B cell (primary cell): ENCODE data around the gene ORAI3. TPM values are rescaled to one million over a fixed set of nuclear protein-coding genes. Genes with fewer than 3 reads are reported as not detected.

Experiments used
- ATAC-seq: fragments of 200-7000 bp; cut with Tn5 transposase; one replicate; pipeline ENCODE4 v1.10.0; 2021; ENCODE audit warnings: low read depth, mild to moderate bottlenecking, moderate number of reproducible peaks, moderate library complexity
- CTCF ChIA-PET: fragments of 350-600 bp; sonication (Branson Sonifier 250); formaldehyde crosslinking; loops from one replicate; lab custom pipeline; 2021; ENCODE audit warnings: antibody characterized with exemption, inconsistent platforms; lab: Charles Lee
- POLR2A ChIA-PET: fragments of 350-600 bp; sonication (Branson Sonifier 250); formaldehyde crosslinking; loops from one replicate; lab custom pipeline; 2021; ENCODE audit warnings: antibody characterized with exemption; lab: Charles Lee
- DNase-seq: peaks from one replicate; pipeline ENCODE4 v3.0.0; 2013
- H2AFZ ChIP-seq: 2 replicates; pipeline ENCODE4 v1.6.1; 2012; ENCODE audit warnings: mild to moderate bottlenecking, low read depth, low read length; ENCODE audit not compliant: insufficient read depth, poor library complexity, severe bottlenecking
- H3K27ac ChIP-seq, 2 donors: 1 replicate in 1 of 2; 2 replicates in 1 of 2; pipeline ENCODE4 v1.5.1; 2012 to 2013; ENCODE audit warnings: low read length in 2 of 2, mild to moderate bottlenecking in 2 of 2, moderate library complexity in 1 of 2
- H3K27me3 ChIP-seq, 4 experiments: fragments of 200-600 bp in 1 of 4; sonication (generic) in 1 of 4; replicated peaks in 1 of 4; 1 replicate in 2 of 4; 2 replicates in 2 of 4; pipeline versions ENCODE4 v1.6.1 to v1.7.0; 2013 to 2016; ENCODE audit warnings: low read length in 3 of 4, mild to moderate bottlenecking in 2 of 4, mixed read lengths in 1 of 4, moderate library complexity in 1 of 4; ENCODE audit not compliant: insufficient read depth in 4 of 4, control insufficient read depth in 3 of 4; ENCODE audit errors: control extremely low read depth in 1 of 4
- H3K36me3 ChIP-seq, 2 experiments: replicated peaks in 1 of 2; 1 replicate in 1 of 2; 2 replicates in 1 of 2; pipeline versions ENCODE4 v1.6.1 to v1.7.1; 2013; ENCODE audit warnings: low read length in 1 of 2; ENCODE audit not compliant: insufficient read depth in 2 of 2, control insufficient read depth in 1 of 2; ENCODE audit errors: control extremely low read depth in 1 of 2, extremely low read depth in 1 of 2
- H3K4me1 ChIP-seq, 2 donors: fragments of 200-600 bp in 1 of 2; sonication (generic) in 1 of 2; 1 replicate in 1 of 2; 2 replicates in 1 of 2; pipeline versions ENCODE4 v1.5.1 to v1.6.1; 2013 to 2017; ENCODE audit warnings: low read length in 2 of 2; ENCODE audit not compliant: control insufficient read depth in 2 of 2, insufficient read depth in 2 of 2
- H3K4me2 ChIP-seq: replicated peaks from 2 replicates; pipeline ENCODE3; 2012; ENCODE audit warnings: mild to moderate bottlenecking, low read depth, low read length; ENCODE audit not compliant: poor library complexity, severe bottlenecking
- H3K4me3 ChIP-seq, 5 experiments: fragments of 200-600 bp in 1 of 5; sonication (generic) in 1 of 5; 1 replicate in 3 of 5; 2 replicates in 2 of 5; pipeline versions ENCODE4 v1.5.1 to v1.7.0; 2011 to 2016; ENCODE audit warnings: low read length in 4 of 5, mild to moderate bottlenecking in 4 of 5, low read depth in 2 of 5, control low read depth in 1 of 5, moderate library complexity in 1 of 5; ENCODE audit not compliant: insufficient read depth in 1 of 5; ENCODE audit errors: control extremely low read depth in 1 of 5, extremely low read depth in 1 of 5
- H3K79me2 ChIP-seq: fragments of 200-600 bp; sonication (generic); one replicate; pipeline ENCODE4 v1.6.0; 2016; ENCODE audit warnings: low read length; ENCODE audit not compliant: control insufficient read depth, insufficient read depth
- H3K9ac ChIP-seq: fragments of 200-600 bp; sonication (generic); 2 replicates; pipeline ENCODE4 v1.6.1; 2017; ENCODE audit warnings: mild to moderate bottlenecking, low read length, moderate library complexity
- H3K9me3 ChIP-seq, 3 donors: one replicate each; pipeline versions ENCODE4 v1.6.1 to v1.7.1; 2013; ENCODE audit warnings: low read length in 2 of 3; ENCODE audit not compliant: control insufficient read depth in 2 of 3, insufficient read depth in 1 of 3; ENCODE audit errors: control extremely low read depth in 1 of 3
- H4K20me1 ChIP-seq: 2 replicates; pipeline ENCODE4 v1.6.0; 2012; ENCODE audit warnings: mild to moderate bottlenecking, low read length; ENCODE audit not compliant: insufficient read depth, control insufficient read depth, poor library complexity, severe bottlenecking
- H3K27ac Mint-ChIP-seq: one replicate; pipeline ENCODE4 v1.8.0; 2021; ENCODE audit warnings: mixed read lengths
- H3K27me3 Mint-ChIP-seq: one replicate; pipeline ENCODE4 v1.8.0; 2021; ENCODE audit warnings: mixed read lengths
- H3K4me1 Mint-ChIP-seq: one replicate; pipeline ENCODE4 v1.8.0; 2021; ENCODE audit warnings: mixed read lengths
- H3K4me3 Mint-ChIP-seq: one replicate; pipeline ENCODE4 v1.8.0; 2021; ENCODE audit warnings: mixed read lengths
- H3K9me3 Mint-ChIP-seq: one replicate; pipeline ENCODE4 v1.8.0; 2022; ENCODE audit warnings: mixed read lengths; ENCODE audit not compliant: insufficient read depth
- EZH2 ChIP-seq: IDR thresholded peaks from 2 replicates; pipeline ENCODE4 v1.6.1; 2012; ENCODE audit warnings: borderline replicate concordance, low read depth, mild to moderate bottlenecking, moderate library complexity, low read length; ENCODE audit not compliant: insufficient read depth, poor library complexity, severe bottlenecking
- WGBS: methylation state at CpG from one replicate; pipeline ENCODE4 v1.1.5; 2013; ENCODE audit warnings: missing lambda C conversion rate; ENCODE audit not compliant: insufficient coverage; 5-methylcytosine and 5-hydroxymethylcytosine counted together
- intact Hi-C: fragments of 100-400 bp; cut with micrococcal nuclease; formaldehyde crosslinking; loops from one replicate; pipeline ENCODE4 v1.10.0; 2022
- polyA plus RNA-seq: library from polyadenylated mRNA; depleted of rRNA; stranded (reverse); fragments of >200 nt; gene quantifications from 2 replicates; pipeline ENCODE4 v1.2.3, GENCODE V29; 2012
- total RNA-seq, 2 donors: library from RNA; stranded (reverse); fragments of 120-200 nt in 1 of 2; gene quantifications; 1 replicate in 1 of 2; 2 replicates in 1 of 2; pipeline versions ENCODE4 v1.2.3 to v1.2.4, GENCODE V29; 2013 to 2022
- TF ChIP-seq, protein P1 (sequence below): fragments of 200-600 bp; IDR thresholded peaks from one replicate; pipeline ENCODE4 v1.8.0; 2022; ENCODE audit warnings: antibody characterized with exemption, mild to moderate bottlenecking

The ORAI3 gene
- total and polyA plus RNA-seq, 2 donors (not counting 1 experiment from before 2014, with no cell fraction given) = 32.2 to 51.8 TPM

GRCh38 chr16:30990105-30990504 is 41.2 kb downstream of the ORAI3 start:
- intact Hi-C loops = no loop called here
- Histone ChIP-seq H3K27ac (no peak overlapping the region), H3K4me2 (no peak overlapping the region), H3K36me3 (no peaks in the 10 kb centered on the region), H3K9me3 (no peaks in the 10 kb centered on the region), H4K20me1 (no peaks in the 10 kb centered on the region), H3K9ac (no peak overlapping the region), H3K4me1 (peaks cover 0 to 1% of the 10 kb centered on the region in 2 donors), H2AFZ (no peak overlapping the region), H3K4me3 (no peak overlapping the region), H3K79me2 (no peaks in the 10 kb centered on the region), H3K27me3 (no peaks in the 10 kb centered on the region)
- POLR2A ChIA-PET = no interaction called here
- Mint-ChIP-seq H3K27ac (no peak overlapping the region), H3K27me3 (no peaks in the 10 kb centered on the region), H3K4me1 (peaks cover under 1% of the 10 kb centered on the region), H3K4me3 (no peak overlapping the region), H3K9me3 (no peaks in the 10 kb centered on the region)
- CTCF ChIA-PET = no interaction called here
- DNase-seq (no peak), ATAC-seq (no peak)
- 86% methylated on average over 7 of the region's 12 CpGs for WGBS
- TF ChIP-seq, protein P1, sequence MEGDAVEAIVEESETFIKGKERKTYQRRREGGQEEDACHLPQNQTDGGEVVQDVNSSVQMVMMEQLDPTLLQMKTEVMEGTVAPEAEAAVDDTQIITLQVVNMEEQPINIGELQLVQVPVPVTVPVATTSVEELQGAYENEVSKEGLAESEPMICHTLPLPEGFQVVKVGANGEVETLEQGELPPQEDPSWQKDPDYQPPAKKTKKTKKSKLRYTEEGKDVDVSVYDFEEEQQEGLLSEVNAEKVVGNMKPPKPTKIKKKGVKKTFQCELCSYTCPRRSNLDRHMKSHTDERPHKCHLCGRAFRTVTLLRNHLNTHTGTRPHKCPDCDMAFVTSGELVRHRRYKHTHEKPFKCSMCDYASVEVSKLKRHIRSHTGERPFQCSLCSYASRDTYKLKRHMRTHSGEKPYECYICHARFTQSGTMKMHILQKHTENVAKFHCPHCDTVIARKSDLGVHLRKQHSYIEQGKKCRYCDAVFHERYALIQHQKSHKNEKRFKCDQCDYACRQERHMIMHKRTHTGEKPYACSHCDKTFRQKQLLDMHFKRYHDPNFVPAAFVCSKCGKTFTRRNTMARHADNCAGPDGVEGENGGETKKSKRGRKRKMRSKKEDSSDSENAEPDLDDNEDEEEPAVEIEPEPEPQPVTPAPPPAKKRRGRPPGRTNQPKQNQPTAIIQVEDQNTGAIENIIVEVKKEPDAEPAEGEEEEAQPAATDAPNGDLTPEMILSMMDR = no peak
- TF ChIP-seq EZH2 = no peak

DNA sequence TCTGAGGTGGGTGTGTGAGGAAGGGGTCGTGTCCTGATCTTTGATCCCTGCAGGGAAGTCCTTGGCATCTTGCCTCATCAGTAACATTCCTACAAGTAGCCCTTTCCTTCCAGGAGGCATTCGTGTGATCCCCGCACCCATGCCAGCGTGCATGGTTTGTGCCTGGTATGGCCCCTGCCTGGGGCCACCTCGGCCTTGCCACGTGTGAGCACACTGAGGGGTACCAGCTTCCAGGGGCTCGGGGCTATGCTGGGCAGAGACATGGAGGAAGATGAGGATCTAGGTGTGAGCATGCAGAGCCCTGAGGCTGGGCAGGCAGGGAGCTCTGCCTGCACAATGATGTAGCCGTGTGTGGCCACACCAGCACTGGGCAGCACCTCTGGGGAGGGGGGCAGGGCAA is 42.2 kb downstream of the ORAI3 start:
- intact Hi-C loops = no loop called here
- Histone ChIP-seq H3K27ac (no peak overlapping the region), H3K9me3 (no peaks in the 10 kb centered on the region), H4K20me1 (no peaks in the 10 kb centered on the region), H3K4me3 (no peak overlapping the region), H2AFZ (no peak overlapping the region), H3K4me1 (no peaks in the 10 kb centered on the region), H3K4me2 (no peak overlapping the region), H3K36me3 (no peaks in the 10 kb centered on the region), H3K27me3 (no peaks in the 10 kb centered on the region), H3K9ac (no peak overlapping the region), H3K79me2 (no peaks in the 10 kb centered on the region)
- Mint-ChIP-seq H3K9me3 (no peaks in the 10 kb centered on the region), H3K4me1 (peaks cover 2% of the 10 kb centered on the region), H3K27me3 (no peaks in the 10 kb centered on the region), H3K4me3 (no peak overlapping the region), H3K27ac (no peak overlapping the region)
- ATAC-seq = no peak
- TF ChIP-seq EZH2 = no peak
- TF ChIP-seq, protein P1 = no peak
- ChIA-PET CTCF (no interaction called here), POLR2A (no interaction called here)
- 84% methylated on average over 7 of the region's 8 CpGs for WGBS
- no peak for DNase-seq
